T-helper 1 cell treated with Interleukin-12 subunit alpha and Interleukin-12 subunit beta and Interleukin-4 antibody, amounts not matched to agents 30 ng/mL and 1 ng/mL, for 36 hours (primary cell): Measurements from ENCODE around the gene TOMT. TPM values are rescaled to one million over a fixed set of nuclear protein-coding genes. Genes with fewer than 3 reads are reported as not detected.

Experiments
- intact Hi-C: fragments of 100-400 bp; cut with micrococcal nuclease; formaldehyde crosslinking; loops from one replicate; pipeline ENCODE4 v1.15.1; 2024
- total RNA-seq: library from RNA; stranded (reverse); gene quantifications from 2 replicates; pipeline ENCODE4 v1.2.3, GENCODE V29; 2022

Gene TOMT
- total RNA-seq, 1 donor from 2014 or later = not detected

- intact Hi-C loops = no loop called here
These were observed 50.0 kb downstream of the TOMT start for GRCh38 chr11:72155751-72156150.

GRCh38 chr11:72157131-72157530 lies 51.4 kb downstream of the TOMT start:
- intact Hi-C loops = no loop called here

Other genes starting within 250 kb of the TOMT start
- not detected in 2 replicates for gene DEFB131B, start 227.5 kb upstream of the TOMT start, total RNA-seq
- gene XNDC1N, start 177.3 kb upstream of the TOMT start, total RNA-seq = 15.1 and 21.5 TPM in 2 replicates
- 37.3 and 41.2 TPM in 2 replicates for gene RNF121, start 176.9 kb upstream of the TOMT start, total RNA-seq
- 19.2 and 22.8 TPM in 2 replicates for gene IL18BP, start 107.0 kb upstream of the TOMT start, total RNA-seq
- gene NUMA1, start 25.4 kb upstream of the TOMT start, total RNA-seq = 181 and 183 TPM in 2 replicates
- gene LRRC51, start 25.1 kb upstream of the TOMT start, total RNA-seq = 6.2 and 6.7 TPM in 2 replicates
- gene LAMTOR1, start 2.6 kb upstream of the TOMT start, total RNA-seq = 81.5 and 82.6 TPM in 2 replicates
- 46.0 and 53.8 TPM in 2 replicates for gene ANAPC15, start 6.8 kb downstream of the TOMT start, total RNA-seq
- gene FOLR3, start 29.8 kb downstream of the TOMT start, total RNA-seq = not detected in 2 replicates
- gene FOLR1, start 86.2 kb downstream of the TOMT start, total RNA-seq = not detected in 2 replicates
- not detected in 2 replicates for gene FOLR2, start 110.9 kb downstream of the TOMT start, total RNA-seq
- 111 and 117 TPM in 2 replicates for gene INPPL1, start 118.8 kb downstream of the TOMT start, total RNA-seq
- gene PHOX2A, start 138.3 kb downstream of the TOMT start, total RNA-seq = not detected in 2 replicates